DOHH2 (cell line): ENCODE results near the gene NKX2-3.

Source experiments
- H3F3A ChIP-seq: fragments of 200-600 bp; sonication (generic), shearing (Covaris generic); 2 replicates; pipeline ENCODE4 v1.6.0; 2016; ENCODE audit warnings: antibody characterized with exemption, mild to moderate bottlenecking; ENCODE audit not compliant: control insufficient read depth, insufficient read depth
- H3K27ac ChIP-seq: fragments of 200-600 bp; sonication (generic); 2 replicates; pipeline ENCODE4 v1.5.1; 2014; ENCODE audit warnings: low read depth, mild to moderate bottlenecking, low read length, moderate library complexity
- H3K27me3 ChIP-seq: fragments of 200-600 bp; sonication (generic); 2 replicates; pipeline ENCODE4 v1.6.1; 2014; ENCODE audit warnings: mild to moderate bottlenecking, low read length, mixed read lengths; ENCODE audit not compliant: control insufficient read depth
- H3K36me3 ChIP-seq: fragments of 200-600 bp; sonication (generic); 2 replicates; pipeline ENCODE4 v1.6.1; 2014; ENCODE audit warnings: mild to moderate bottlenecking, low read length, moderate library complexity, mixed read lengths; ENCODE audit not compliant: control insufficient read depth
- H3K4me1 ChIP-seq: fragments of 200-600 bp; sonication (generic); 2 replicates; pipeline ENCODE4 v1.6.1; 2014; ENCODE audit warnings: mild to moderate bottlenecking, low read length, mixed read lengths; ENCODE audit not compliant: control insufficient read depth
- H3K4me2 ChIP-seq: fragments of 200-600 bp; sonication (generic); 2 replicates; pipeline ENCODE4 v1.6.0; 2014; ENCODE audit warnings: mild to moderate bottlenecking, low read length, moderate library complexity
- H3K4me3 ChIP-seq: fragments of 200-600 bp; sonication (generic); 2 replicates; pipeline ENCODE4 v1.5.1; 2014; ENCODE audit warnings: mild to moderate bottlenecking, low read length, mixed read lengths
- H3K79me2 ChIP-seq: fragments of 200-600 bp; sonication (generic); 2 replicates; pipeline ENCODE4 v1.6.1; 2014; ENCODE audit warnings: mild to moderate bottlenecking, low read length, mixed read lengths; ENCODE audit not compliant: control insufficient read depth
- H3K9me2 ChIP-seq: fragments of 200-600 bp; sonication (generic); replicated peaks from 2 replicates; pipeline ENCODE4 v1.6.1; 2014; ENCODE audit warnings: mild to moderate bottlenecking, low read length, mixed read lengths; ENCODE audit not compliant: control insufficient read depth
- H3K9me3 ChIP-seq: fragments of 200-600 bp; sonication (generic); 2 replicates; pipeline ENCODE4 v1.6.1; 2014; ENCODE audit warnings: antibody characterized with exemption, low read length, mixed read lengths; ENCODE audit not compliant: control insufficient read depth, insufficient read depth
- H4K20me1 ChIP-seq: fragments of 200-600 bp; sonication (generic); 2 replicates; pipeline ENCODE4 v1.6.0; 2014; ENCODE audit warnings: low read depth, mild to moderate bottlenecking, antibody characterized with exemption, low read length, moderate library complexity; ENCODE audit not compliant: control insufficient read depth, insufficient read depth
- EZH2phosphoT487 ChIP-seq: fragments of 200-600 bp; sonication (generic); IDR thresholded peaks from 2 replicates; pipeline ENCODE4 v1.6.1; 2017; ENCODE audit warnings: borderline replicate concordance, mild to moderate bottlenecking, antibody characterized with exemption, low read length, moderate library complexity, mixed read lengths
- TF ChIP-seq, protein P1 (sequence below): fragments of 200-600 bp; sonication (generic); IDR thresholded peaks from one replicate; pipeline ENCODE4 v1.5.1; 2014; ENCODE audit warnings: antibody characterized with exemption, mild to moderate bottlenecking, low read depth, low read length; ENCODE audit not compliant: poor library complexity, severe bottlenecking

Gene NKX2-3

DNA sequence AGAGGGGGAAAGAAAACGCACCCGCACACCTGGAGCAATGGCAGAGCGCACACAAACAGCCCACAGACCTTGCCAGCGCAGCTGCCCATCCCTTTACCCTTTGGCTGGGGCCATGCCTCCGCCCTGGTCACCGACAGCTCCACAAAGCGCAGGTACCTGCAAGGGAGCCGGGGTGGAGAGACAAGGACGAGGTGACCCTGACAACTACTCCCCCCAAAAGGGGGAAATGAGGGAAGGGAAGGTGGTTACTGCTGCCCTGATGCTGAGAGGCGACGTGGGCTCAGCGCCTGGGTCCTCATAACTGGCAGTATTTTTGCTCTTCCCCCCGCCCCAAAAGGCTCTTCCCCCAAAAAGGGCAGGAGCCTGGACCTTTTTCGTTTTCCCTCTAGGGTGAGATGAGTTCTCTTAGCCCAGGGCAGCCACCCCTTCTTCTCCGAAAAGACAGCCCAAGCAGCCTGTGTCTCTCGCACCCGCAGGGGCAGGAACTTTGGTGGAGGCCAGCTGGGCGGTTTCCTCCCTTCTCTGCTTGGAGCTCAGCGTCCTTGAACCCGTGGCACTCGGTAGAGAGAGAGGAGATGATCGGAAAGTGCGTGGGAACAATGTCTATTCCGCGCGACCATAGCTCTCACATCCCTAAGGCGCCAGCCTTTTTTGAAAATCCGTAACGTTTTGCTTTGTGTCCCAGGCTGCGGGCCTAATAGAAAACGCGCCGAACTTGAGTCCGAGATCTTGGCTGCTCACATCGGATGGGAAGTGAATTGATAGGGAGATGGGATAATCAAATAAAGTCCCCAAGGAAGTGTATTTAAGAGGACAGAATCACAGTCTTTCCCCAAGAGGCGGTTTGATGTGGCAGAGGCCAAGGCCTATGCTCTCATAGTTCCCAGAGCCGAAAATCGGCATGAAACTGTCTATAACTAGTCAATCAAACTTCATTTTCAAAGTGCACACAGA, 1.0 kb downstream of the NKX2-3 start:
- peaks cover 68% of the 10 kb centered on the region for H3K27me3 ChIP-seq
- no peak for TF ChIP-seq EZH2phosphoT487
- TF ChIP-seq, protein P1, sequence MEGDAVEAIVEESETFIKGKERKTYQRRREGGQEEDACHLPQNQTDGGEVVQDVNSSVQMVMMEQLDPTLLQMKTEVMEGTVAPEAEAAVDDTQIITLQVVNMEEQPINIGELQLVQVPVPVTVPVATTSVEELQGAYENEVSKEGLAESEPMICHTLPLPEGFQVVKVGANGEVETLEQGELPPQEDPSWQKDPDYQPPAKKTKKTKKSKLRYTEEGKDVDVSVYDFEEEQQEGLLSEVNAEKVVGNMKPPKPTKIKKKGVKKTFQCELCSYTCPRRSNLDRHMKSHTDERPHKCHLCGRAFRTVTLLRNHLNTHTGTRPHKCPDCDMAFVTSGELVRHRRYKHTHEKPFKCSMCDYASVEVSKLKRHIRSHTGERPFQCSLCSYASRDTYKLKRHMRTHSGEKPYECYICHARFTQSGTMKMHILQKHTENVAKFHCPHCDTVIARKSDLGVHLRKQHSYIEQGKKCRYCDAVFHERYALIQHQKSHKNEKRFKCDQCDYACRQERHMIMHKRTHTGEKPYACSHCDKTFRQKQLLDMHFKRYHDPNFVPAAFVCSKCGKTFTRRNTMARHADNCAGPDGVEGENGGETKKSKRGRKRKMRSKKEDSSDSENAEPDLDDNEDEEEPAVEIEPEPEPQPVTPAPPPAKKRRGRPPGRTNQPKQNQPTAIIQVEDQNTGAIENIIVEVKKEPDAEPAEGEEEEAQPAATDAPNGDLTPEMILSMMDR: no peak
- H3K36me3 ChIP-seq: no peaks in the 10 kb centered on the region
- H3K9me2 ChIP-seq: no peaks in the 10 kb centered on the region
- H3K4me1 ChIP-seq: no peaks in the 10 kb centered on the region
- H4K20me1 ChIP-seq: no peaks in the 10 kb centered on the region
- no peaks in the 10 kb centered on the region for H3F3A ChIP-seq
- no peak overlapping the region for H3K4me3 ChIP-seq
- H3K9me3 ChIP-seq: no peaks in the 10 kb centered on the region
- H3K4me2 ChIP-seq: no peak overlapping the region
- no peaks in the 10 kb centered on the region for H3K79me2 ChIP-seq
- H3K27ac ChIP-seq: no peak overlapping the region

DNA sequence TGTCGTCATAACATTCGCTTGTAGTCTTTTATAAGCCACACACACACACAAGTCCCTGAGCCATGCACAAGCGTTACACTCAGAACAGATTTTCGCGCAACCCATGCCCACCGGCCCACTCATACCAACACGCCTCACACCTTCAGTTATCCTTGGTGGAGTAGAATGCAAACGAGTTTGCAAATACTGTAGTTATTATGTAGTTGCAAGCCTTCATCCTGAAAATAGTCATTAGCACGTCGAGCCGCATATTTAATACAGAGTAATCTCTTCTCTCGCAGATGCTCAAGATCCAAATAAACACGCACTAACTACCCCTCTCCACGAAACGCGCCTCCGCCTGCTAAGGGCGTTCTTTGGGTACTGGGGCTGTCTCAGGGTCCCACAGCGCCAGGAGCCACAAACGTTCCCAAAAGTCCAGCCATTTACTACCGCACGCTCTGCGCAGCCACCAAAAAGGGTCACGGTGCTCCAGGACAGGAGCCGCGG, 1.8 kb downstream of the NKX2-3 start:
- Histone ChIP-seq H4K20me1 (no peaks in the 10 kb centered on the region), H3K4me2 (0 out of 2 replicates have a peak overlapping the region, but pooled peaks have one; percentile 19), H3K4me3 (no peak overlapping the region), H3F3A (no peaks in the 10 kb centered on the region), H3K36me3 (no peaks in the 10 kb centered on the region), H3K9me2 (no peaks in the 10 kb centered on the region), H3K4me1 (no peaks in the 10 kb centered on the region), H3K79me2 (no peaks in the 10 kb centered on the region), H3K27me3 (peaks cover 64% of the 10 kb centered on the region), H3K27ac (no peak overlapping the region), H3K9me3 (no peaks in the 10 kb centered on the region)
- no peak for TF ChIP-seq EZH2phosphoT487
- TF ChIP-seq, protein P1: no peak

DNA sequence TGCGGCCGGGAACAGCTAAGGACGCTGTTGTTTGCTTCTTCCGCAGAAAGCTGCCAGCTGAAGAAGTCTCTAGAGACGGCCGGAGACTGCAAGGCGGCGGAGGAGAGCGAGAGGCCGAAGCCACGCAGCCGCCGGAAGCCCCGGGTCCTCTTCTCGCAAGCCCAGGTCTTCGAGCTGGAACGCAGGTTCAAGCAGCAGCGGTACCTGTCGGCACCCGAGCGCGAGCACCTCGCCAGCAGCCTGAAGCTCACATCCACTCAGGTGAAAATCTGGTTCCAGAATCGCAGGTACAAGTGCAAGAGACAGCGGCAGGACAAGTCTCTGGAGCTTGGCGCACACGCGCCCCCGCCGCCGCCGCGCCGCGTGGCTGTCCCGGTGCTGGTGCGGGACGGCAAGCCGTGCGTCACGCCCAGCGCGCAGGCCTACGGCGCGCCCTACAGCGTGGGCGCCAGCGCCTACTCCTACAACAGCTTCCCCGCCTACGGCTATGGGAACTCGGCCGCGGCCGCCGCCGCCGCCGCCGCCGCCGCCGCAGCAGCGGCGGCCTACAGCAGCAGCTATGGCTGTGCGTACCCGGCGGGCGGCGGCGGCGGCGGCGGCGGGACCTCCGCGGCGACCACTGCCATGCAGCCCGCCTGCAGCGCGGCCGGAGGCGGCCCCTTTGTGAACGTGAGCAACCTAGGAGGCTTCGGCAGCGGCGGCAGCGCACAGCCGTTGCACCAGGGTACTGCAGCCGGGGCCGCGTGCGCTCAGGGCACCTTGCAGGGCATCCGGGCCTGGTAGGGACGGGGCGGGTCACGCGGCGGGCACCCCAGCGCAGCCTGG, 2.4 kb downstream of the NKX2-3 start:
- Histone ChIP-seq H3K9me3 (no peaks in the 10 kb centered on the region), H3K4me3 (no peak overlapping the region), H3K9me2 (no peaks in the 10 kb centered on the region), H3K79me2 (no peaks in the 10 kb centered on the region), H3K36me3 (no peaks in the 10 kb centered on the region), H3K27ac (no peak overlapping the region), H3K4me1 (no peaks in the 10 kb centered on the region), H3K27me3 (peaks cover 63% of the 10 kb centered on the region), H3K4me2 (0 out of 2 replicates have a peak overlapping the region, but pooled peaks have one; percentile 19), H4K20me1 (no peaks in the 10 kb centered on the region), H3F3A (no peaks in the 10 kb centered on the region)
- TF ChIP-seq, protein P1: no peak
- no peak; the same call in 1 of the 2 replicates for TF ChIP-seq EZH2phosphoT487
